ENCODE measurements around the gene IQCE.
"Not testable (repeated sequence)": the region's sequence is repeated elsewhere in the genome, so short reads cannot be mapped to it uniquely, and the experiment has no call there.

Gene IQCE

GRCh38 chr7:2533566-2533965 is 25.2 kb upstream of the IQCE start:
- not testable (repeated sequence) for DNase-seq

- not testable (repeated sequence) for DNase-seq
Observed at GRCh38 chr7:2534214-2534613, 24.6 kb upstream of the IQCE start.

GRCh38 chr7:2535872-2536627 is 22.7 kb upstream of the IQCE start:
- DNase-seq: not testable (repeated sequence)

- DNase-seq: no peak
Observed at GRCh38 chr7:2537981-2538851, 20.6 kb upstream of the IQCE start.

GRCh38 chr7:2539031-2539911 is 19.5 kb upstream of the IQCE start:
- DNase-seq: no peak

- DNase-seq: no peak
Observed at GRCh38 chr7:2540133-2540532, 18.6 kb upstream of the IQCE start.

GRCh38 chr7:2540641-2541051 is 18.1 kb upstream of the IQCE start:
- no peak for DNase-seq

- DNase-seq: no peak
Observed at GRCh38 chr7:2541291-2542010, 17.3 kb upstream of the IQCE start.

- DNase-seq: no peak
Observed at GRCh38 chr7:2542011-2542915, 16.5 kb upstream of the IQCE start.

- DNase-seq: no peak
Observed at GRCh38 chr7:2542916-2543871, 15.6 kb upstream of the IQCE start.

- no peak for DNase-seq
Observed at GRCh38 chr7:2544541-2545188, 14.1 kb upstream of the IQCE start.

GRCh38 chr7:2545746-2546425 is 12.9 kb upstream of the IQCE start:
- no peak for DNase-seq

GRCh38 chr7:2546776-2547586 is 11.8 kb upstream of the IQCE start:
- DNase-seq: no peak

GRCh38 chr7:2551418-2551817 is 7.4 kb upstream of the IQCE start:
- DNase-seq: no peak

GRCh38 chr7:2553108-2553507 is 5.7 kb upstream of the IQCE start:
- DNase-seq: no peak

GRCh38 chr7:2553831-2554581 is 4.8 kb upstream of the IQCE start:
- no peak for DNase-seq

GRCh38 chr7:2554661-2555111 is 4.1 kb upstream of the IQCE start:
- no peak for DNase-seq
